Heart left ventricle (tissue), 16 donors: ENCODE data around the gene DLGAP1. TPM values are rescaled to one million over a fixed set of nuclear protein-coding genes. Genes with fewer than 3 reads are reported as not detected.
A peak's percentile ranks its signal among the peaks of the same experiment; 100 is the strongest.

ENCODE experiments used
- ATAC-seq, 4 donors: fragments of 200-7000 bp; cut with Tn5 transposase; one replicate each; pipeline ENCODE4 v1.9.1; 2020 to 2022; ENCODE audit warnings: moderate library complexity in 4 of 4, mild to moderate bottlenecking in 3 of 4, moderate number of reproducible peaks in 1 of 4
- DNase-seq, 5 donors: peaks; one replicate each; pipeline ENCODE4 v3.0.0-alpha.2; 2020
- H3K27ac ChIP-seq, 12 donors: fragments of 200-600 bp; sonication (generic) in 4 of 12; one replicate each; pipeline versions ENCODE4 v1.5.0 to v1.8.0; 2016 to 2022; ENCODE audit warnings: mild to moderate bottlenecking in 2 of 12
- H3K27me3 ChIP-seq, 9 donors: fragments of 200-600 bp; sonication (generic) in 2 of 9; one replicate each; pipeline versions ENCODE4 v1.5.1 to v1.8.0; 2016 to 2022; ENCODE audit warnings: mild to moderate bottlenecking in 3 of 9
- H3K36me3 ChIP-seq, 9 donors: fragments of 200-600 bp; sonication (generic) in 2 of 9; one replicate each; pipeline versions ENCODE4 v1.5.0 to v1.8.0; 2018 to 2022; ENCODE audit warnings: mild to moderate bottlenecking in 2 of 9
- H3K4me1 ChIP-seq, 12 donors: fragments of 200-600 bp; sonication (generic) in 4 of 12; one replicate each; pipeline versions ENCODE4 v1.5.0 to v1.8.0; 2016 to 2022; ENCODE audit warnings: mild to moderate bottlenecking in 3 of 12
- H3K4me3 ChIP-seq, 12 donors: fragments of 200-600 bp; sonication (generic) in 4 of 12; one replicate each; pipeline versions ENCODE4 v1.5.0 to v1.8.0; 2017 to 2022; ENCODE audit warnings: mild to moderate bottlenecking in 9 of 12, moderate library complexity in 4 of 12
- H3K9me3 ChIP-seq, 12 donors: fragments of 200-600 bp; sonication (generic) in 4 of 12; one replicate each; pipeline versions ENCODE4 v1.5.0 to v1.8.0; 2016 to 2022; ENCODE audit warnings: mild to moderate bottlenecking in 1 of 12
- POLR2A ChIP-seq, 2 donors: fragments of 450-650 bp; IDR thresholded peaks; one replicate each; pipeline ENCODE4 v1.6.1; 2017; ENCODE audit warnings: antibody characterized with exemption in 2 of 2, mild to moderate bottlenecking in 2 of 2, moderate library complexity in 2 of 2
- WGBS, 4 donors: extraction: QIAGEN DNeasy Blood & Tissue Kit in 2 of 4; methylation state at CpG; one replicate each; pipeline versions ENCODE4 v1.1.5 to v1.1.7; 2013 to 2018; 5-methylcytosine and 5-hydroxymethylcytosine counted together
- intact Hi-C, 10 donors: fragments of 100-400 bp; cut with DNase I; formaldehyde crosslinking; loops; one replicate each; pipeline versions ENCODE4 v1.11.1 to v1.14.2; 2022
- polyA plus RNA-seq, 2 donors: library from polyadenylated mRNA; stranded (reverse); fragments of 200-250 nt; gene quantifications; one replicate each; pipeline ENCODE4 v1.2.3, GENCODE V29; 2013
- total RNA-seq, 9 donors: library from RNA; depleted of rRNA in 2 of 9; stranded (reverse); fragments of >200 nt in 2 of 9; fragmentation: NEBNext Ultra II Directional in 3 of 9; extraction: Animal tissue kit (Norgen Biotek cat#: 25700) in 3 of 9; gene quantifications; one replicate each; pipeline versions ENCODE4 v1.1.0 to v1.2.4, GENCODE V29; 2016 to 2023
- TF ChIP-seq, protein P1 (sequence below), 12 donors: fragments of 200-600 bp; sonication (generic) in 4 of 12; IDR thresholded peaks; one replicate each; pipeline versions ENCODE4 v1.5.0 to v1.8.0; 2018 to 2022; ENCODE audit warnings: antibody characterized with exemption in 12 of 12, mild to moderate bottlenecking in 5 of 12
- donor health status: ischemic (EF 13 %, LVEDD 7.1; RV severe dilation, severe dysfunction).
- donor health status: healthy with polysubstance abuse.
- donor health status: DM: no; HTN: yes; CAD: no.
- donor health status: DM: no; HTN: no; CAD: no.
- donor health status: ischemic (EF 25% LVEDD 6.9; RV normal size, moderate dysfunction).
- donor health status: ischemic (EF 25% LVEDD 5.7; RV mildly dilated, moderate dysfunction).
- donor health status: healthy.
- donor health status: DM: yes; HTN: yes; CAD: no.
- donor health status: ischemic (EF 35%, LVEDD 5.7; RV mildly dilated, moderate dysfunction).
- donor health status: nonischemic (EF 11% LVEDD 7.7; RV severe dilation, severe dysfunction).
- donor health status: DM: yes; HTN: yes; CAD: no.
- donor health status: PGD.
- donor health status: ischemic (EF 29% LVEDD 5.4; RV normal size, mild dysfunction).
- donor health status: nonischemic (EF 23%, LVEDD 6.1; RV moderate dilation, normal function).

The DLGAP1 gene
- total and polyA plus RNA-seq, 11 donors, result 0.10 to 5.5 (median 0.40) TPM; not detected in 1

DNA sequence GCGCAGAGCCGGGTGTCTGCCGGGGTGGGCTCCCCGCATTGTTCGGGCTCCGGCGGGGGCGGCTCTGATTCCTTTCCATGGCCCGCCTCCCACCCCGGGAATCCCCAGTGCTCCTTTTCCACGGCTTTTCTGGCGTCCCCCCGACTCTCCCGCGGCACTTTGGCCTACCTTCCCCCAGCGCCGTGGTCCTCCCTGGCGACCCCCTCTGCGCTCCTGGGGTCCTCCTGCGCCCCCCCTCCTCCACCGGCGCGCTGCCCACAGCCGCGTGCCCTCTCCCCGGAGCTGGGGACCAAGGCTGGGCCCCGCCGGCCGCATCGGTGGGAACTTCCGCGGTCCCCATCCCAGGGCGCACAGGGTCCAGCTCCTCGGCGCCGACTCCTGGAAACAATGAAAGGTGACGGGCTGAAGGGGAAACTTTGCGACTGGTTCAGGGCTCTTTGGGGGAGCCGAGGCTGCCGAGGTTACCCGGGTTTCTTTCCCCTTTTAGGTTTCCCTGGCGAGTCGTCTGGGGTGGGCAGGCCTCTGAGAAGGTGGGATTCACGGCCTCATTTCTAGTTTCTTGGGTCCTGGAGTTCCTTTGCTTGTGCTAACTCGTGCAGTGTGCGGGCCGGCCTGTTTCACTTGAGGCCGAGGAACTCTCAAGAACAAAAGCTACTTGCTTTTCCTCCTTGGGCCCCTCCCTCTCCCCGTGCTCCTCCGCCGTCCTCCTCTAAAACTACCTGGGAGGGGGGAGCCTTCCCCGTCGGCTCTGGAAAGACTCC lies 1002.9 kb downstream of the DLGAP1 start:
- DNase-seq, result peak; percentile 58 to 71 (median 66)
- H3K27ac ChIP-seq, result peak overlapping the region; percentile 92 to 100 (median 97)
- WGBS, 4 donors, result 2 to 5% (median 4%) methylated on average over 36 to 53 of the region's 53 CpGs
- peaks cover 0 to 41% (median 21%) of the 10 kb centered on the region in 12 donors for H3K4me1 ChIP-seq
- H3K27me3 ChIP-seq, result no peaks in the 10 kb centered on the region
- H3K9me3 ChIP-seq, result no peaks in the 10 kb centered on the region
- peaks cover 0 to 13% (median 11%) of the 10 kb centered on the region in 9 donors for H3K36me3 ChIP-seq
- intact Hi-C loops, result loop anchor here in 8 of 10 donors (2.0 to 10.0 kb wide), 9 partner anchors 140 to 440 kb away; partner anchors contain the start of genes MYL12B (in 4 of the 8) and LPIN2 (in 1 of the 8)
- peak overlapping the region; percentile 65 to 93 (median 78) for H3K4me3 ChIP-seq
- TF ChIP-seq POLR2A (IDR thresholded peaks at IDR 0.05), result no peak
- TF ChIP-seq, protein P1, sequence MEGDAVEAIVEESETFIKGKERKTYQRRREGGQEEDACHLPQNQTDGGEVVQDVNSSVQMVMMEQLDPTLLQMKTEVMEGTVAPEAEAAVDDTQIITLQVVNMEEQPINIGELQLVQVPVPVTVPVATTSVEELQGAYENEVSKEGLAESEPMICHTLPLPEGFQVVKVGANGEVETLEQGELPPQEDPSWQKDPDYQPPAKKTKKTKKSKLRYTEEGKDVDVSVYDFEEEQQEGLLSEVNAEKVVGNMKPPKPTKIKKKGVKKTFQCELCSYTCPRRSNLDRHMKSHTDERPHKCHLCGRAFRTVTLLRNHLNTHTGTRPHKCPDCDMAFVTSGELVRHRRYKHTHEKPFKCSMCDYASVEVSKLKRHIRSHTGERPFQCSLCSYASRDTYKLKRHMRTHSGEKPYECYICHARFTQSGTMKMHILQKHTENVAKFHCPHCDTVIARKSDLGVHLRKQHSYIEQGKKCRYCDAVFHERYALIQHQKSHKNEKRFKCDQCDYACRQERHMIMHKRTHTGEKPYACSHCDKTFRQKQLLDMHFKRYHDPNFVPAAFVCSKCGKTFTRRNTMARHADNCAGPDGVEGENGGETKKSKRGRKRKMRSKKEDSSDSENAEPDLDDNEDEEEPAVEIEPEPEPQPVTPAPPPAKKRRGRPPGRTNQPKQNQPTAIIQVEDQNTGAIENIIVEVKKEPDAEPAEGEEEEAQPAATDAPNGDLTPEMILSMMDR (IDR thresholded peaks at IDR 0.05), result peak in 1 of 12 donors; percentile 19
- no peak for ATAC-seq

DNA sequence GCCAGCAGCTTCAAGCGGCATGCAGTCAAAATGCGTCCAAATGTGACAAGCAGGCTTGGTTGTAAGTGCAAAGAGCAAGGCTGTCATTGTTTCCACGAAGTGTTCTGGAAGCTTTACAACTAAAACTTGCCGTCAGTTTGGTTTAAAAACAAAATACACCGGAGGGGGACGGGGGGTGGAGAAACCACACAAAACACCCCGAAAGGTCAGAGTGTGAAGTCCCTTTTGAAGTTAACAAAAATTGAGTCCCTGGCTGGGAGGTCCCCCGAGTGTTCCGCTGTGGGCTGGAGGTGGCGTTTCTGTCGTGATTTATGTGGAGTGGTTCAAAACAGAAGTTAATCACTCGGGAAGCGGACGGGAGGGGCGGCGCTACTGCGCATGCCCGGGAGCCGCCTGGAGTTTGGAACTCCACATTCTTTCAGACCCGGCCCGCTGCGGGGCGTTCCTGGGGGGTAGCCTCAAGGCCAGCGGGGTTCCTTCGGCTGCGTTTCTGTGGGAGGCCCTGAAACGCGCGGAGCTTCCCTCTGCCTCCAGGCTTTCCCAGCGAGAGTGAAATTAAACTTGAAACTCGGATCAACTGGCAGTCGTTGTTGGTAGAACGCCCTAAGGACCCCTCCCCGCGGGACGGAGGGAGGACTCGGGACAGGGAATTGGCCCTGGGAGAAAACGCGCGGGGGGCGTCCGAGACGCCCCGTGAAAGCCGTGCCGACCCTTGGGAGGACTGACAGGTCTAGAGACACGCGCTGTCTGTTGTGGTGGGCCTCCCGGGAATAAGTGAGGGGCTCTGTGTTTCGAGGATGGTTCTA lies 1003.7 kb downstream of the DLGAP1 start:
- intact Hi-C loops, result loop anchor here in 7 of 10 donors (2.0 to 10.0 kb wide), 8 partner anchors 141 to 439 kb away; partner anchors contain the start of genes MYL12B (in 4 of the 7) and LPIN2 (in 1 of the 7)
- H3K9me3 ChIP-seq, result no peaks in the 10 kb centered on the region
- peak; percentile 93 to 96 (median 95) for DNase-seq
- ATAC-seq, result peak; percentile 49 to 66 (median 50)
- WGBS, 4 donors, result 0% methylated on average over 23 to 50 of the region's 50 CpGs
- H3K4me3 ChIP-seq, result peak overlapping the region; percentile 65 to 93 (median 78)
- peak in 1 of 2 donors; percentile 92 for TF ChIP-seq POLR2A (IDR thresholded peaks at IDR 0.05)
- TF ChIP-seq, protein P1 (IDR thresholded peaks at IDR 0.05), result peak in 1 of 12 donors; percentile 8
- peaks cover 0 to 46% (median 26%) of the 10 kb centered on the region in 12 donors for H3K4me1 ChIP-seq
- peak overlapping the region; percentile 92 to 100 (median 97) for H3K27ac ChIP-seq
- peaks cover 0 to 5% (median 3%) of the 10 kb centered on the region in 9 donors for H3K36me3 ChIP-seq
- no peaks in the 10 kb centered on the region for H3K27me3 ChIP-seq

DNA sequence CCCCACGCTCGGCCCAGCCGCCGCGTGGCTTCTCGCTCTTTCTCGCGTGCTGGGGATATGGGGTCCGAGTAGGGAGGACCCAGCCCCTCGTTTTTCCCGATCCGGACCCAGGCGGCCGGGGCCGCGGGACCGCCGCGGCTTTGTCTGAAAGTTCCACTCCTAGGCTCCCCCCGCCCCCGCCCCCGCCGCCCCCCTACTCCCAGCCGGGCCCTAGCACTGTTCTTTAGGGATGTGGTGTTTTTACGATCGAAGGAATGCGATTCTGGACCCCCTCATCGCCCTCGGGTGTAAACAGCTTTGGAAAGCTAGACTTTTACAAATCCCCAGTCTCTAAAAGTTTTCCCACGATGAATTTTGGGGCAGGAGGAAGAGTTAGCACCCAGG lies 1004.3 kb downstream of the DLGAP1 start:
- Histone ChIP-seq H3K36me3 (no peaks in the 10 kb centered on the region), H3K27ac (peak overlapping the region; percentile 92 to 100 (median 97)), H3K9me3 (no peaks in the 10 kb centered on the region), H3K4me1 (peaks cover 0 to 42% (median 25%) of the 10 kb centered on the region in 12 donors), H3K4me3 (peak overlapping the region; percentile 65 to 93 (median 78)), H3K27me3 (no peaks in the 10 kb centered on the region)
- WGBS, 4 donors, result 0 to 1% (median 1%) methylated on average over 30 of the region's 30 CpGs
- DNase-seq, result no peak
- no peak for TF ChIP-seq POLR2A (IDR thresholded peaks at IDR 0.05)
- TF ChIP-seq, protein P1 (IDR thresholded peaks at IDR 0.05), result peak in 1 of 12 donors; percentile 4
- intact Hi-C loops, result loop anchor here in 7 of 10 donors (2.0 to 10.0 kb wide), 8 partner anchors 142 to 438 kb away; partner anchors contain the start of genes MYL12B (in 4 of the 7) and LPIN2 (in 1 of the 7)
- no peak for ATAC-seq
